22Rv1 (cell line): ENCODE measurements around the gene CAMTA1.

Experiments used
- CTCF ChIP-seq: fragments of 450-650 bp; IDR thresholded peaks from 2 replicates; pipeline ENCODE4 v1.5.1; 2017; ENCODE audit warnings: mild to moderate bottlenecking
- ZFX ChIP-seq: fragments of 450-650 bp; IDR thresholded peaks from 2 replicates; pipeline ENCODE4 v1.6.1; 2017; ENCODE audit warnings: antibody characterized with exemption, borderline replicate concordance

GRCh38 chr1:7438921-7439655 is 653.8 kb downstream of the CAMTA1 start:
- TF ChIP-seq ZFX = no peak
- no peak for TF ChIP-seq CTCF
